Stimulated activated CD4-positive, alpha-beta T cell treated with anti-CD3 and anti-CD28 coated beads, Interleukin-1b, Interleukin-23, amount 100 ng/mL, for 24 hours (primary cell): ENCODE results near the gene RNF2.

ENCODE experiments used
- DNase-seq, 4 experiments: peaks; one replicate each; pipeline ENCODE4 v3.0.0-alpha.2; 2020; ENCODE audit warnings: low read depth in 4 of 4, low spot score in 1 of 4

RNF2 gene

DNA sequence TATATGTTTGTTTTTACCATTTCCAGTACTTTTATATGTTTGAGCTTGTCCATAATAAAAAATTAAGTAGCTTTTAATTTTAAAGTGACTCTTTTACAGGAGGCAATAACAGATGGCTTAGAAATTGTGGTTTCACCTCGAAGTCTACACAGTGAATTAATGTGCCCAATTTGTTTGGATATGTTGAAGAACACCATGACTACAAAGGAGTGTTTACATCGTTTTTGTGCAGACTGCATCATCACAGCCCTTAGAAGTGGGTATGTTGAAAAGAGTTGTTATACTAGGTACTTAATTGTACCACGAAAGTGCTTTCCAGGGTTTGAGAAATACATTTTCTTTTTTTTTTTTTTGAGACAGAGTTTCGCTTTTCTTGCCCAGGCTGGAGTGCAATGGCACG lies 46.1 kb downstream of the RNF2 start:
- no peak for DNase-seq

DNA sequence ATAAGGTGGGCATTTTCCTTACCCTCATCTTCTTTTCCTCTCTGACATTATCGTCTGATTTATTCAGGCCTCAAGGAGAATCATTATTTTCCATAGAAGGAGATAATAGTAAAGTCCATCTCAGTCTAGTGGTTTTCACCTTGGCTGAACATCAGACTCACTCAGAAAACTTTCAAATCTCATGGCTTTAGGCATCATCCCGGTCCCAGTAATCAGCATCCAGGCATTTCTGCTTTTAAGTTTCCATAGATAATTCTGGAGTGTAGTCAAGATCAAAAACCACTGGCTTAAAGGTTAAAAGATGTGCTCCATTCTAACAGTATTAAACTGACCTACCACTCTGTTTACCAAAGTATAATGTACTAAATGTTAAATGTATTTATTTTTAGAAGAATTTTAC lies 49.4 kb downstream of the RNF2 start:
- DNase-seq = no peak

DNA sequence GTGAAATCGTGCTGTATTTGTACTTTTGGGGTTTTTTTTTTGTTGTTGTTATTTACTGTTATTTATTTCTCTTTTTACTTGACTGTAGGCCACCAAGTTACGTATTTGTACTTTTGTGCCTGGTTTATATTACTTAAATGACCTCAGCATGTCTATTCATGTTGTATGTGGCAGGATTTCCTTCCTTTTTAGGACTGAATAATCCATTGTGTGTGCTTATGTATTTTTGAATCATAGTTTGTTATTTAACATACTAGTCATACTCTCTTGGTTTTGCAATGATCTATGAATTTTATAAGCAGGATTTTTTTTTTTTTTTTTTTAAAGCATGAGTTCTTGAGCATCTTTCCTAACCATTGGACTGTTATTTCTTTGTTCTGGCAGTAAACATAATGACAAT lies 51.2 kb downstream of the RNF2 start:
- no peak for DNase-seq

DNA sequence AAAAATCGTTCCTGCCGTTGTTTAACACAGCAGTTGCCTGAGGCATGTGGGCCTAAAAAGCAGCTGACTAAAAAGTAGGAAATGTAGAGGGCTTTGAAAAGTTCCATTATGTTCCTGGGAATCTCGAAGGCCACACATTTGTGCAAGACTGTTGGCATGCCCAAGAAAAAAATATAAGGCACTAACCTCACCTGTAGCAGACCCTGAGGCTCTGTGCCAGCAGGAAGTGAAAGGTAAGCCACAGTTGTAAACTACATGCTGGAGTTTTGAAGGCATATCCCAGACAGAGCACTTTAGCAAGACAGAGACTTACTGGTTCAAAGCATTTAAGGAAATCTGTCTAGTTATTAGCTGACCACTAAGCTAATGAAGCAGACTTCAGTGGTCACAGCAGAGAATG lies 58.7 kb downstream of the RNF2 start:
- no peak for DNase-seq

DNA sequence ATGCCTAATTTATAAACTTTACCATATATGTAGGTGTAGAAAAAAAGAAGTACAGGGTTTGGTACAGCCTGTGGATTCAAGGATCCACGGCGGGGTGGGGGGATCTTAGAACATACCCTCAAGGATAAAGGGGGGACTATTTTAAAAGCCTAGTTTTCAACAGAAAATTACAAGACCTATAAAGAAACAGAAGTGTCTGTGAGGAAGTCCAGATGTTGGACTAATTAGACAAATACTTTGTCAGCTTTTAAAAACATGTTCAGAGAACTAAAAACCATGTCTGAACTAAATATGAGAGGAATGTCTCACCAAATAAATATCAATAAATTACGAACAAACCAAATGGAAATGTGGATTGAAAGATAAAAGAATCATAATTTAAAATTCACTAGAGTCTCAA lies 59.8 kb downstream of the RNF2 start:
- no peak for DNase-seq

DNA sequence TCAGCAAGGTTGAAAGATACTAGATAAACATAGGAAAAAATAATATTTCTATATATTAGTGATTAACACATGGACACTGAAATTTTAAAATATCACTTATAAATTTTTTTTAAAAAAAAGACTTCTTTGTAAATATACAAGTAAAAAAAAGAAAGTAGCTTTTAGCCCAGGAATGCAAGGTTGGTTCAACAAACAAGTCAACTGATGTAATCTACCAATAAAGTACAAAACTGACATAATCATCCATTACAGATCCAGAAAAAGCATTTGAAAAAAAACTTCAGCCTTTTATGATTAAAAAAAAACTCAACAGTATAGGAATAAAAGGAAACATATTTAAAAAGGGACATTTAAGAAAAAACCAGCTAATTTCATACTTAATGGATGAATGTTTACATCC lies 63.0 kb downstream of the RNF2 start:
- no peak for DNase-seq

DNA sequence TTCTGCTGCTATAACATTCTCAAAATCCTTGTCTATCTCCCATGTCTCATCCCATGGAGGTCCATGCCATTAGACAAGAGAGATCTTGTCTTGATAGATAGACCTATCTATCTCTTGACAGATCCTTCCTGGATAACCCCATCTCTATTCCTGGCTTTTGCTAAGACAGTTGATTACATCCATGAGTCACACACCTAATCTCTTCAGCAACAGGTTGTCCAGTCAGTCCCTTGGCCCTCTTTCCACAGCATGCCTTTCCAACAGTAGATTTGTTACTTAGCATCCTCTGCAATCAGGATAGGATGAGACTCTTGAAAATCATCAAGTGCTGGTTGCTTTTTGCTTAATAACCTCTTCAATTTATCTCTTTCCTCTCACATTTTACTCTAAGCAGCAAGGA lies 64.8 kb downstream of the RNF2 start:
- no peak for DNase-seq

DNA sequence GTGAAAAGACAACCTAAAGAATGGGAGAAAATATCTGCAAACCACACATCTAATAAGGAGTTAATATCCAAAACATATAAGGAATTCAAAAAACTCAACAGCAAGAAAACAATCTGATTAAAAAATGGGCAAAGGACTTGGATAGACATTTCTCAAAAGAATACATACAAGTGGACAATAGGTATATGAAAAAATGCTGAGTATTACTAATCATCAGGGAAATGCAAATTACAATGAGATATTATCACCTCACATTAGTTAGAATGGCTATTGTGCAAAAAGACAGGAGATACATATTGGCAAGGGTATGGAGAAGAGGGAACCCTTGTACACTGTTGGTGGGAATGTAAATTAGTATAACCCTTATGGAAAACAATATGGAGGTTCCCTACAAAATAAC lies 66.5 kb downstream of the RNF2 start:
- no peak for DNase-seq

DNA sequence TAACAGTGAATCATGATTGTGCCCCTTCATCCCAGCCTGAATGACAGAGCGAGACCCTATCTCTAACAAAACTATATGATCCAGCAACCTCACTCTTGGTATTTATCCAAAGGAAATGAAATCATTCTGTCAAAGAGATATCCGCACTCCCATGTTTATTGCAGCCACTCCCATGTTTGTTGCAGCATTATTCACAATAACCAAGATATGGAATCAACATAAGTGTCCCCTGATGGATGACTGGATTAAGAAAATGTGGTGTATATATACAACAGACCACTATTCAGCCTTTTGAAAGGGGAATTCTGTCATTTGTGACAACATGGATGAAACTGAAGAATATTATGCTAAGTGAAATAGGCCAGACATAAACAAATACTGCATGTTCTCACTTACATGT lies 67.0 kb downstream of the RNF2 start:
- no peak for DNase-seq

DNA sequence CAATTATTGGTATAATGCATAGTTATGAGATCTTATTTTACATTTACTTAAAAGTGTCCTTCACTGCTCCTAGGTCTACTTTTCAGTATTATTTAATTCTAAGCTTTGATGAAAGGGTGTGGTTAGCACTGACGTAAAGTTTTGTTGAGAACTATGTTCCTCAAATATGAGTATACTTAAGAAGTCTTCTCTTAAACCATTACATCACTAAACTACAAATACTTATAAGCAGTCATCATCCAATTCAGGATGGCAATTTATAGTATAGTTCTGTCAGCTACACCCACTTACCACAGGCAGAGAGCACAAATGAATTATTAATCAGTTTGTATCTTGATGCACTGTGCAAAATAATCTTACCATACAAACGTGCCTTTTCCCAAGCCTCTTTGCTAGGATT lies 84.3 kb downstream of the RNF2 start:
- DNase-seq = no peak

DNA sequence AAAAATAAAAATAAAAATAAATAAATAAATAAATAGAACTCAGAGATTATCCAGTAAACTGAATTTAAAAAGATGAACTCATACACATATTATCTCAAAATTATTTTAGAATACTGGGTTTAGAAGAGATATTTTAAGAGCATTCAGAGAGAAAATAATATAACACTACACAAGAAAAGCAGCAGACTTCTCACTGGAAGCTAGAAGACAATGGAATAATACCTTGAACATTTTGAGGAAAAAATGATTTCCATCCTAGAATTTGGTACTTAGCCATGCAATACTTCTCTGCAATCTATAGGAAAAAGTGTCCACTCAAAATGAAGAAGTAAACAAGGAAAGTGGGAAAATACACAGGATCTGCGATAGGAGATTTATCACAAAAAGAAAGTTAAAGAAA lies 87.2 kb downstream of the RNF2 start:
- no peak for DNase-seq

DNA sequence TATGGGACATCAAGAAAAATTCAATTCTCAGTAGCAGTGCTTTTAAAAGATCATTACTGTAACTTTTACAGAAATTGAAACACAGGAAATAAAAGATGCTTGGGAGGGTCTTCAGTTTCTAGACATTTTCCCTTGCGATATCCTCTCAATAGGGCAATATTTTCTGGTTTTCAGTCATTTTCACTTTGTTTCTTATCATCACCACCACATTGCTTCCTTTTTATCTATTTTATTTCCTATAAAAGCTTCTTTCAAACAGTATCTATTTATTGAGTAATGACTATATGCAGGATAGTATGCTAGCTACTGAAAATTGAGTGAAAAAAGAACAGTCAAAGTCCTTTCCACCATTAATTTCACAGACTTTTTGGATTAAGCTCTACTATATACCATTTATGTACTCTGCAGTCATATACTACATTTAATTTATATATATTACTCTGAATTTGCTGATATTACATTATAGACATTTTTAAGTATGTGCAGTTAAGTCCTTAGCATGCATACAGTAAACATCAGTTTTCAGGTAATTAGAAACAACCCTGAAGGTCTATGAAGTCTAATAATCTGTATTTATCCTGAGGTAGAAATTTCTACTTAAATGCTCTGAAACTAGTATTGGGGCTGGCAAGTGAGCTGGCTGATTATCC lies 92.7 kb downstream of the RNF2 start:
- no peak for DNase-seq

DNA sequence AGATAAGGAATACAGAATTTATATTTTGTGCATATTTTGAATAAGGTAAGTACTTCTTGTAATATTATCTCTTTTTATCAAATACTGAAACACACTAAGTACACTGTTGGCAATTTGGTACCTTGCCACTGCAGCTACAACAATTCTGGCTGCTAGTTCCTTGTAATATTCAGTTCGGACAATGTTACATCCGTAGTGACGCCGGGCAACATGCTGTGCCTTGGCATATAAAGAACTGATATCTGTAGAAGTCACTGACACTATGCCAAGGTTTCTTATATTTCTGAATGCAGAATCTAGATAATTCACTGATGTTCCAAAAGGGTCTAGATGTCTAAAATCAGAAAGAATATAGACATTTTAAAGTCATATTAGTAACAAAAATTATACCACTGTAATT lies 93.9 kb downstream of the RNF2 start:
- no peak for DNase-seq

DNA sequence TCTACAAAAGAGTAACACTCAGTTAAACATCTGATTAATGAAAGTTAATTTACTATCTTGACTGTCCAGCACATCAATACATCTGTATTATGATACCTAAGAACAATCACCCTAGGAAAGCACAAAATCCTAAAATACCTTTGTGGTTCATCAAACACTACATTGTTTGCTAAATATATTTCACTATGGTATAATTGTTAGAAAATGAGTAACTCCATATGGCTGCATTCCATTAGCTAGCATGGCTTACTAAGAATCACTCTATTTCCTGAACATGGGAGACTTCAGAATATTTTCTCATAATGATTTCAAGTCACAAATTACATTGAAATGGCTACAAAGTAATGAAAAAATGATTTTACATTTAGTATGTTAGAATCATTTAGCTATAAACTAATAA lies 98.9 kb downstream of the RNF2 start:
- DNase-seq = no peak

DNA sequence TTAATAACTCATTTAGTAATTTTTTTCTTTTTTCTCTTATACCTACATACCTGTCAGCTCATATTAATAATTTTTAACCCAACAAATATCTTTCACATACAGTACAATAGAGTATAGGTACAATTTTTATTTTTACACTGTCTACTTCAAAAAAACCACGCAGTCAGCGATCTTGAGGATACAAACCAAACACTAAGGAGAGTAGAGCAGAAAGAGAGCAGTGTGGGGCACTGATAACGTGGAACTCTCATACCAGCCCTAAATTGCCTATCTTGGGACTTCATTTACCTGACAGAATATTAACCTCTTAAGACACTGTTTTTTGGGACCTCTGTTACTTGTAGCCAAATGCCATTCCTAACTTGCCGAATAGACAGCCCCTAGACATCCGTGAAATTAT lies 105.9 kb downstream of the RNF2 start:
- DNase-seq = no peak
